Measurements from ENCODE around the gene DLL4.

DNA sequence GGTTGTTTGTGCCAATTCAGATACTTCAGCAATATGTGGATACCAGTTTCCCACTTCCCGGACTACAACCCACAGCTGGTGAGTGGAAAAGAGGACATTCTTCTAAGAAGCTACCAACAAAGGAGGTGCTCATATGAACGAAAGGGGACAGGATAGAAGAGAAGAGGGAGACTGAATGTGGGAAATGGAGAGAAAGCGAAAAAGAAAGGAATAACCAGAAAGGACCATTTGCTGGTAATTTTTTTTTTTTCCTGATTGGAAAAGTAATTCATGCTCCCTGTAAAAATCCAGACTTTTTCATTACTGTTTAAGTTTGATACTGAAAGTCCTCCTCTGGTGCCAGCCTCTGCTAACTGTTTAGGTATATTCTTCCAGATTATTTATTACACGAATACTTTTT, 22.6 kb downstream of the DLL4 start:
- TF ChIP-seq POLR2AphosphoS5 (IDR thresholded peaks at IDR 0.05; ENCODE audit: low read depth, low read length) (no peak), POLR2A (IDR thresholded peaks at IDR 0.05; ENCODE audit: low read depth, low read length) (no peak), TAF1 (IDR thresholded peaks at IDR 0.05; ENCODE audit: low read depth, low read length) (no peak)
